AG04449 (cell line): ENCODE data around the gene TBC1D5.

ENCODE experiments used
- CTCF ChIA-PET: fragments of 350-600 bp; formaldehyde crosslinking; extraction: SDS; loops from one replicate; lab custom pipeline; 2021; ENCODE audit warnings: antibody characterized with exemption; lab: Yijun Ruan, JAX
- POLR2A ChIA-PET: fragments of 400-600, 350-600 bp; formaldehyde crosslinking; extraction: SDS; loops from one replicate; lab custom pipeline; 2020; ENCODE audit warnings: antibody characterized with exemption, inconsistent platforms; lab: Yijun Ruan, JAX
- DNase-seq: peaks from one replicate; pipeline ENCODE4 v3.0.0-alpha.2; 2010; ENCODE audit warnings: low read depth, low spot score
- H3K4me3 ChIP-seq: 2 replicates; pipeline ENCODE4 v1.5.1; 2011; ENCODE audit warnings: low read depth, mild to moderate bottlenecking, control low read depth, low read length
- TF ChIP-seq, protein P1 (sequence below): IDR thresholded peaks from one replicate; pipeline ENCODE4 v1.5.1; 2011; ENCODE audit warnings: mild to moderate bottlenecking, moderate library complexity, low read length, control low read depth, inconsistent platforms; ENCODE audit not compliant: insufficient read depth; ENCODE audit errors: missing control alignments

Gene TBC1D5

DNA sequence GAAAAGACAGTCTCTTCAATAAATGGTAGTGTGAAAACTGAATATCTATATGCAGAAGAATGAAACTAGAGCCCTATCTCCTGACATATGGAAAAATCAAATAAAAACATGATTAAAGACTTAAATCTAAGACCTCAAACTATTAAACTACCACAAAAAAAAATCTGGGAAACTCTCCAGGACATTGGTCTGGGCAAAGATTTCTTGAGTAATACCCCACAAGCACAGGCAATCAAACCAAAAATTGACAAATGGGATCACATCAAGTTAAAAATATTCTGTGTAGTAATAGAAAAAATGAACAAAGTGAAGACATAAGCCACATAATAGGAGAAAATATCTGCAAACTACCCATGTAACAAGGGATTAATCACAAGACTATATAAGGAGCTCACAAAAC, 286.4 kb downstream of the TBC1D5 start:
- ChIA-PET CTCF (no interaction called here), POLR2A (no interaction called here)
- TF ChIP-seq, protein P1, sequence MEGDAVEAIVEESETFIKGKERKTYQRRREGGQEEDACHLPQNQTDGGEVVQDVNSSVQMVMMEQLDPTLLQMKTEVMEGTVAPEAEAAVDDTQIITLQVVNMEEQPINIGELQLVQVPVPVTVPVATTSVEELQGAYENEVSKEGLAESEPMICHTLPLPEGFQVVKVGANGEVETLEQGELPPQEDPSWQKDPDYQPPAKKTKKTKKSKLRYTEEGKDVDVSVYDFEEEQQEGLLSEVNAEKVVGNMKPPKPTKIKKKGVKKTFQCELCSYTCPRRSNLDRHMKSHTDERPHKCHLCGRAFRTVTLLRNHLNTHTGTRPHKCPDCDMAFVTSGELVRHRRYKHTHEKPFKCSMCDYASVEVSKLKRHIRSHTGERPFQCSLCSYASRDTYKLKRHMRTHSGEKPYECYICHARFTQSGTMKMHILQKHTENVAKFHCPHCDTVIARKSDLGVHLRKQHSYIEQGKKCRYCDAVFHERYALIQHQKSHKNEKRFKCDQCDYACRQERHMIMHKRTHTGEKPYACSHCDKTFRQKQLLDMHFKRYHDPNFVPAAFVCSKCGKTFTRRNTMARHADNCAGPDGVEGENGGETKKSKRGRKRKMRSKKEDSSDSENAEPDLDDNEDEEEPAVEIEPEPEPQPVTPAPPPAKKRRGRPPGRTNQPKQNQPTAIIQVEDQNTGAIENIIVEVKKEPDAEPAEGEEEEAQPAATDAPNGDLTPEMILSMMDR = no peak
- no peak for DNase-seq
- H3K4me3 ChIP-seq = no peak overlapping the region

DNA sequence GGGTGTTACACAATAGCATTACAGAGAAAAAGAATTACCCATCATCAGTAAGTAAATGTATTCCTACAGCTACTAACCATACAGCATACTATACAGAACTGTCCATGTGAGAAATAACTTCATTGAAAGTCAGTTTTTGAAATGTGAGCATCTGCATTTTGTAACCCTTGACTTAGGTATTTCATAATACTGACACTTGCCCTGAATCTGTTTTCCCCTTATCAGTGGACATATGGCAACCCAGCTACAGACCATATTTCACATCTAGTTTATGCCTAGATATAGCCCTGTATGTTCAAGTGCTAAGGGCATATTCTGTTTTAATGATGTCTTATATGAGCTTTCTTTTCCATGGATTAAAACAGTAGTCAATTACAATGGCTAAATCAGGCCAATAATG, 297.6 kb downstream of the TBC1D5 start:
- TF ChIP-seq, protein P1 = no peak
- POLR2A ChIA-PET = no interaction called here
- DNase-seq = no peak
- CTCF ChIA-PET = no interaction called here
- no peak overlapping the region for H3K4me3 ChIP-seq

DNA sequence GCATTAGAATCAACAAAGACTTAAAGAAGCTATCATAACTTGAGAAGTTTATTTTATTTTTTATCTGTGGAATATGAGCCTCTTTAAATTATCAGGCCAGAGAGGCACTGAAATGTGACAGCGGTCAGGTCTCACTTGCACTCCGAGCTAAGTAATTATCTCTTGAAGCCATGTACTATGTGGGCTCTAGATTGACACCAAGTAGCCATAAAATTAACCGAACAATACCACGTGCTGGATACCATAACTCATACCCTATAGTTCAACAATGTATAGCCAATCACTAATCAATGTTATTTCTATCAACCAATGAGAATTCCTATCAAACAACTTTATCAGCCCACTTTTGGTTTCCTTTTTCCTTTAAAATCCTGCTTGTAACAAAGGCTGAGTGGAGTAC, 299.3 kb downstream of the TBC1D5 start:
- no peak overlapping the region for H3K4me3 ChIP-seq
- CTCF ChIA-PET = interaction anchor here (0.8 to 1.7 kb wide), 2 partner anchors 11 to 398 kb away, joined by 3 to 5 read pairs; no protein-coding TSS in a partner anchor
- DNase-seq = no peak
- POLR2A ChIA-PET = no interaction called here
- TF ChIP-seq, protein P1 = no peak

DNA sequence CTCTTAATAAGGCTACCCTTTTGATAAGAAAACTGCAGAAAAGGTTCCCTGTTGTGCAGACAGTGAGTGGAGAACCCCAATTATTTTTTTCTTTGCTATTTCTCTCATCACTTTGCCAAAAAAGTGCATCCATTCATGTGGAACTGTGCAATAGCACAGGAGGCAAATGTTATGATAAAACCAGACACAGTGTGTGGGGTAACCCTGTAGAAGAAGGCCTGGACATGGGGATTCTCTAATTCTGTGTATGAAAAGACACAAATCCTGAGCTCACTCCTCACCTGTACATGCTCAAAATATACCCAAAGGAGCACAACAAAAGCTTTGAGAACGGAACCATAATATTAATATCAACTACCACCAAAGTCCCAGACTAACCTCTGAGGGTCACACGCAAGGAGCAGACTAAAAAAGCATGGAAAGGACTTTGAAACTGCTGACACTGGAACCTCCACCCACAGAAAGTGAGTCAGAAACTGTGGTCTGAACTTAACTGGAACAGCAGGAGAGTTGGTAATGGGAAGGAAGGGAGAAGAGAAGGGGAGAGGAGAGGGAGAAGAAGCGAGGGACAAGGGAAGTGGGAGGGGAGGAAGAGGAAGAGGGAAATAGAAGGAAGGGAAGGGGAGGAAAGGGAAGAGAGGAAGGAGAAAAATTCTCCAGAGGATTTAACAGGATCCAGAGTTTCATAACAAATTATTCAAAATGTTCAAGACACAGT, 299.9 kb downstream of the TBC1D5 start:
- DNase-seq = no peak
- TF ChIP-seq, protein P1 = no peak
- no peak overlapping the region for H3K4me3 ChIP-seq
- ChIA-PET CTCF (interaction anchor here (0.8 to 1.7 kb wide), 2 partner anchors 10 to 399 kb away, joined by 3 to 5 read pairs; no protein-coding TSS in a partner anchor), POLR2A (no interaction called here)

DNA sequence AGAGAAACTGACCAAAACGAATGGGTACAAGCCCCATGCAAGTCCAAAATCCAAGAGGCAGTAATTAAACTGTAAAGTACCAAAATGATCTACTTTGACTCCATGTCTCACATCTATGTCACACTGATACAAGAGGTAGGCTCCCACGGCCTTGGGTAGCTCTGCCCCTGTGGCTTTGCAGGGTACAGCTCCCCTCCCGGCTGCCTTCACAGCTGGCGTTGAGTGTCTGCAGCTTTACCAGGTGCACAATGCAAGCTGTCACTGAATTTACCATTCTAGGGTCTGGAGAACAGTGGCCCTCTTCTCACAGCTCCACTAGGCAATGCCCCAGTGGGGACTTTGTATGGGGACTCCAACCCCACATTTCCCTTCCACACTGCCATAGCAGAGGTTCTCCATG, 308.6 kb downstream of the TBC1D5 start:
- DNase-seq = no peak
- POLR2A ChIA-PET = no interaction called here
- TF ChIP-seq, protein P1 = no peak
- H3K4me3 ChIP-seq = no peak overlapping the region
- CTCF ChIA-PET = interaction anchor here (6.7 kb wide), 1 partner anchor 408 kb away, joined by 103 read pairs; no protein-coding TSS in a partner anchor

DNA sequence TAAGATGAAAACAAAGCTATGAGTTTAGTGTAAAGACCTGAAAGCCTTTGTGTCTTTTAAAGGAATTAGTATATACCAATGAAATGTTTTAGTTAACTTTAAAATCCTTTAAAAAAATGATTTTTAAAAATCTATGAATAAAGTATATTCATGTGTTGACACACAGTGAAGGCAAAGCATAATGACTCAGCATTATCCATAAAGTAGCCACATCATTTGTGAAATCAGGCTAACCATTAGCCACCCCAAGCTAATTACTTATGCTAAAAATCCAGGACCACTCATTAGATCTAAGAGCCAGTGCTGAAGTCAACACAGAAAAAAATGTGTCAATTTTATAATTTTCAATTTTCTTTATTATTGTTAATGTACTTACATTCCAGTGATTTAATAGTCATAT, 310.2 kb downstream of the TBC1D5 start:
- TF ChIP-seq, protein P1 = no peak
- DNase-seq = no peak
- POLR2A ChIA-PET = no interaction called here
- no peak overlapping the region for H3K4me3 ChIP-seq
- CTCF ChIA-PET = interaction anchor here (0.8 to 6.7 kb wide), 3 partner anchors 11 to 410 kb away, joined by 3 to 103 read pairs (median 3); no protein-coding TSS in a partner anchor
